IPS-18c (cell line): ENCODE results near the gene EVC.

ENCODE experiments used
- H3K4me3 ChIP-seq: 2 replicates; pipeline ENCODE4 v1.7.0; 2013; ENCODE audit warnings: low read depth, mild to moderate bottlenecking, low read length, moderate library complexity; ENCODE audit not compliant: insufficient read depth
- H3K9me3 ChIP-seq: one replicate; pipeline ENCODE4 v1.6.1; 2013; ENCODE audit warnings: mild to moderate bottlenecking, low read length, moderate library complexity; ENCODE audit not compliant: control insufficient read depth, insufficient read depth

EVC gene

DNA sequence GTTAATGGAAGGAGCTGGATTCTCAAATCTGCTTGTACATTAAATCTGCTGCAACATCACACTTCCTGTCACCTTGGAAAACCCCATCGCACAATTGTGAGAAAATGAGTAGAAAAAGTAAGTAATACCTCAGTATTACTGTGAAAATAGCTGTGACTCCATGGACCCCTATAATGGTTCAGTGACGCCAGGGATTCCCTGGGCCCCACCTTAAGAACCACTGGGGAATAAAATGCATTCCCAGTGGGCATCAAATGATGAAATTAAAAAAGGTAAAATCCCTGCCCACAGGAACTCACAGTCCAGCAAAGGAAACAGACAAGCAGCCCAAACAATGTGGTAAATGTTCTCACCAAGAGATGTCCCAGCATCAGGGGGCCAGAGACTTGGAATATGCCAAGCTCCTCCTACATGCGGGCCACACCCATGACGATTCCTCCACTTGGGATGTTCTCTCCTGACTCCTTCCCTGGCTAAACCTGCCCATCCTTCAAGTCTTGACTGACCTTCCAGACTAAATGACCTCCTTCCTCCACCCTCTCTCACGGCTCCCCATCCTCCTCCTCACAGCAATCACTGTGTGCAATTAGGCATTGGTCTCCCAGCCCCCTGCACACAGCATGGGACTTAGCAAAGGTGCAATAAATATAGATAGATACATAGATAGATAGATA, 5.2 kb upstream of the EVC start:
- H3K4me3 ChIP-seq, result no peak overlapping the region
- H3K9me3 ChIP-seq, result no peaks in the 10 kb centered on the region

DNA sequence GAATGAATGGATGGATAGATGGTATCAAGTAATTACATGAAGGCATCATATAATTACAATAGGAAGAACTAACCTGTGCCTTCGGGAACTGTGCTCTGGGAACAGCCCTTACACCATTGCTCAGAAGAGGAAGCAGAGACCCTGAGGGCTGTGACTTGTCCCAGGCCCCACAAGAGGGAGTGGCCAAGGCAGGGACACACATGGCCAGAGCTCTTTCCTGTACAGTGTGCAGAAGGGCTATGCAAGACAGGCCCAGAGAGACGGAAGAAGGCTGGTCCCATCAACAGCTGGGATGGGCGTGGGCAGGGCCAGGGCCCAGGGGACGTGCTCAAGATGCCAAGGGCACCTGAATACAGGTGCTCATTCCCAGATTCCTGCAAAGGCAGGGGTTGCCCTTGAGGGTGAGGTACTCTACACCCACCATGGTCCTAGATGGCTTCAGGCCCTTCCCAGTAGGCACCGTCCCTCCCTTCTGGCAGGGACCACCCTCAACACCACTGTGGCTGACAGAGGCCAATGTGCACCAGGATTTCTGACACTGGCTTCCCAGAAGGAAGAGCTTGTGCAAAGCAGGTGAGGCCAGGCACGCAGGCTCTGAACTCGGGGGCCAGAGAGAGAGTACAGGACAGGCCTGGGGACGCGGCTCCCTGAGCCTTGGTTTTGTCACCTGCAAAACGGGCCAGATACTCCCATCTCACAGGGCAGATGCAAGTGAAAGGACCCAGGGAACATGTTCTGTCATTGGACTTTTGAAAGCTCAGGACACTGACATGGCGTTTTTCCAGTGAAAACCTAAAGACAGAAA, 4.3 kb upstream of the EVC start:
- H3K4me3 ChIP-seq, result no peak overlapping the region

DNA sequence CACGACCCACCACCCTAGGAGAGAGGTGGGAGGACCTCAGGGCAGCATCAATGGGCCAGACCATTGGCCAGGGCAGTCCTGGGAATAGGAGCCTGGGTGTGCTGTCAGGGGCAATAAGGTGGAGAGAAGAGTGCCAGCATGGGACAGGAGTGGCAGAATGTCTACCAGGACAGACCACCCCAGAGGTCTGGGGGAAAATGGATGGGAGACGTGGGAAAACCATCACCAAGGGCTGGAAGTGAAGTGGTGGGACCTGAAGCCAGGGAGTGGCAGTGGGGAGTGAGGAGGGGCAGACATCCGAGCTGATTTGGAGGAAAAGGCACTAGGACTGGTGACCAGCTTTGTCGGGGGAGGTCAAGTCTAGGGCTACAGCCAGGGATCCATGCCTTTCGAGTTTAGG, 3.6 kb upstream of the EVC start:
- Histone ChIP-seq H3K9me3 (no peaks in the 10 kb centered on the region), H3K4me3 (peak overlapping the region; percentile 78)

More for the DNA sequence above, 4.3 kb upstream of the EVC start:
- H3K9me3 ChIP-seq, result no peaks in the 10 kb centered on the region

DNA sequence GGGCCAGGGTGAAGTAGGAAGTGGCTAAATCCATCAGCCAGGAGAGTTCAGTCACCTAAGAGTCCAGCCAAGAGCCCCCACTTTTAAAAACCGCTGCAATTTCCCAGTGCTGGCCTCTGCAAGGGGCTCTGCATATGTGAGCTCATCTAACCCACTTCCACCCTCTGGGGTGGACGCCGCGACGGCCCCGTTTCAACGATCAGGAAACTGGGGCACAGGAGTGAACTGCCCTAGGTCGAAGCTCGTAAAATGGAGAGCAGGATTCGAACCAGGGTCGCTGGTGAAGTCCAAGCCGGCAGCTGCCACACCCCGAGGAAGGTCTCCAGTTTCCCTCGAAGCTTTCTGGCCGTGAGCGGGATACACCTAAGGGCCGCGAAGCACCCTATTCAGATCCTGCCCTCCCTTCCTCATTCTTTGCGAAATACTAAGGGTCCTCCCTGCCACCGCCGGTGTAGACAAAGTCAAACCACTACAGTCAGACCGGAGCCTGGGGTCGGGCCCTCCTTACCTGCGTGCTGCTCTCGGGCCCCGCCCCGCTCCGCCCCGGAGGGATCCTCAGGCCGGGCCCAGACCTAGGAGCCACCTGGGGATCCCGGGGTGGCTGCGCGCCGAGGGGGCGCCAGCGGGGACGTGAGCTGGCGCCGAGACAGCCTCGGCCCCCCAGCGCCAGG, 3.1 kb upstream of the EVC start:
- H3K4me3 ChIP-seq, result peak overlapping the region; percentile 78
- H3K9me3 ChIP-seq, result no peaks in the 10 kb centered on the region

DNA sequence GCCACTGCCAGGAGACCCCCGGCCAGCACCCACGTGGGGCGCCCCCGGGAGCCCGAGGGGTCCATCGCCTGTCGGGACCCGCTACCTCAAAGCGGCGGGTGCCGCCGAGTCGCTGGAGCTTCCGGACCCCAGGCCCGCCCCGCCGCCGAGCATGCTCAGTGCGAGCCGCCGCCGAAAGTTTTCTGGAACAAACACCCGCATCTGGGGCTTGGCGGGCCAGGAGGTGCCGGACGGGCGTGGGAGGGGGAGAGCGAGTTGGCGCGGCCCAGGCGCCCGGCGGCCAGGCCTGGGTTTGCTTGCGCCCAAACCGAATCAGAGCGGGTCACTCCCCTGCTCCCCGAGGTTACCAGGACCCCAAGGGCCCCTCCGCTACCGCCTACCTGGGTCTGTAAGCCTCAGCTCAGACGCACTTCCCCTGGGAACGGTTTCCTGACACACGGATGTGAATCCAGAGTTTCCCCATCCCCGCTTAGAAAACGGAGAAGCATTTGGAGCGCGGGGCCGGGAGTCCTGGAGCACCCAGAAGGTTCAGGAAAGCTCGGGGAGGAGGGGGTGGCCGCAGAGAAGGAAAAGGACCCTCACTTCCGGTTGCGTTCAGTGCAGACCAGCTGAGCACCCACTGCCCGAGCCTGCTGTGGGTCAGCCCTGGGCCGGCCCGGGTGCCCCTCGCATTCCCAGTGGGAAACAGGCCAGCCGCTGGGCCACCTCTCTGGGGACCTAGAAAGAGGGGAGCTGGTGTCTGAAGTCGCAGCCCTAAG, 2.4 kb upstream of the EVC start, which contains the start of gene EVC2:
Gene EVC2 (minus strand): TSS at position 111 of the 758 bp plus-strand sequence. CDS start 46 bp downstream, at position 65.
- Histone ChIP-seq H3K4me3 (peak within 1 kb of the TSS; percentile 78), H3K9me3 (no peaks in the 10 kb centered on the region)

DNA sequence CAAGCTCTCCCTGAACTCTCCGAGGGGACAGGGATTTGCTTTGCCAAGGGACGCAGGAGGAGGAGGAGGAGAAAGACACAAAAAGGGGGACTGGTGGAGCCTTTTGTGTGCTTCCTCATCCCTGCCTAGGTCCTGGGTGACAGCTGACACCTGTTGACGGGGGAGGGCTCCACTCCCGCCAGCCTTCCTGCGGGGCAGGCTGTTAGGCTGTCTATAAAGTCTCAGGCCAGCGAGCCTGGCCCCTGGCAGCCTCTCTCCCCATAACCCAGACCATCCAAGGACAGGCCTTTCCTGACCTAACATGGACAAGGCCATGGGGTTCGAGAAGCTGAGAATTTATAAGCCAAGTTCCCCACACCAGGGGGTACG, 1.8 kb upstream of the EVC start:
- Histone ChIP-seq H3K9me3 (no peaks in the 10 kb centered on the region), H3K4me3 (peak overlapping the region; percentile 78; the same call in 1 of the 2 replicates)

DNA sequence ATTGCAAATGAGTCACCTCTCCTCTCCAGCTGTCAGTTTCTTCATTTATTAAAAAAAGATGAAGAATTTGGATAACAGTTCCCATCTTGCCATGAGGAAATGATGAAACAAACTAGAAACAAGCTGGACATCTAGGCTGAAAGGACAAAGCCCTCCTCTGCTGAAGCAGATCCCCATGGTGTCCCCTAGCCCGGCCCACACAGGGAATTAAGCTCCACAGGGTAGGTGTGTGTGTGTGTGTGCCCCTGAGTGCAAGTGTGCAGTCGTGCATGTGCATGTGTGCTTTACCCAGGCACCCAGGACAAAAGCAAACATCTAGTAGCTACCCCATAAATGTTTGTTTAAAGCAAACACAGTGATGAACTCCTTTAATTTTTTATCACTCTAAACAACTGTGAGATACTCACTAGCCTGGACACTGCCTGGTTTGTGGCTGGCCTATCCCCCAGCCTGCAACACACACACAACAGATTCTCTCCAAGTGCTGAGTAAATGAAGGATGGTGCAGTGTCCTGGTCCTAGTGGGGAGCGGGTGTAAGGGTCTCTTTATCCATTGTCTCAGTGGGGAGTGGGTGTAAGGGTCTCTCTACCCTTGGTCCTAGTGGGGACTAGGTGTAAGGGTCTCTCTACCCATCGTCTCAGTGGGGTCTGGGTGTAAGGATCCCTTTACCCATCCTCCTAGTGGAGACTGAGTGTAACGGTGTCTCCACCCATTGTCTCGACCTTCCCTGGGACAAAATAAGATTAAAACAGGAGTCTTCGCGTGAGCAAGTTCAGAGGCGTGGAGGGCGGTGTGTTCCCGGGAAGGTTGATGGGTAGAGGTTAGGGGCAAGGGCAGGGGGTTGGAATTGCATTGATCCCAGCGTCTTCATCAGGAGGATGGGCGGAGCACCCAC, 688 bp upstream of the EVC start:
- H3K4me3 ChIP-seq, result peak overlapping the region; percentile 42; the same call in 1 of the 2 replicates
- H3K9me3 ChIP-seq, result no peaks in the 10 kb centered on the region

DNA sequence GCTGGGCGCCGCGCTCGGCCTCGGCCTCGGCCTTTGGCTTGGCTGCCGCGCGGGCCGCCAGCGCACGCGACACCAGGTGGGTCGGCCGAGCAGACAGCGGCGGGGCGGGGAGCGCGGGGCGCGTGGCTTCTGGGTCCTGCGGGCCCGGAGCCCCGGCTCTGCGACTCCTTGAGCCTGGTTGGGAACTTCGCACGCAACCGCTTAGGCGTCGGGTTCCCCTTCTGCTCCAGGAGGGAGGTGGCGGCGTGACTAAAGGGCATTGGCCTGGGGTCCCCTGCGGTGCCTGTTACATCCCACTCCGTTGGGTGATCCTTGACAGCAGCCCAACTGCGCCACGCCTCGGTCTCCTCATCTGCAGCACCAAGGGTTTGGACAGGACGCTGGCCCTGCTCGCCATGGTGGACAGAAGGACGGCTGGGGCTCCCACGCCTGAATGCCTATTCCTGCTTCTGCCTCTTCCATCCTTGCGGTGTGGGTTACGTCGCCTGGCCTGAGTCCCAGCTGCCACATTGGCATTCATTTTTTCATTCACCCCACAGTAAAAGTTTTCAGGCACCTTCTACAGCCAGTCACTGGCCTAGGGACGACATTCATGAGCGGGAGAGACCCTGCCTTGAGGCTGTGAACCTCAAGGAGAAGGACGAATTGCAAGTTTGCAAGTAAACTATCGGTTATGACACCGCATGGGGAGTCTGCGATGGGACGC, 631 bp downstream of the EVC start:
- Histone ChIP-seq H3K4me3 (peak overlapping the region; percentile 59), H3K9me3 (no peaks in the 10 kb centered on the region)

DNA sequence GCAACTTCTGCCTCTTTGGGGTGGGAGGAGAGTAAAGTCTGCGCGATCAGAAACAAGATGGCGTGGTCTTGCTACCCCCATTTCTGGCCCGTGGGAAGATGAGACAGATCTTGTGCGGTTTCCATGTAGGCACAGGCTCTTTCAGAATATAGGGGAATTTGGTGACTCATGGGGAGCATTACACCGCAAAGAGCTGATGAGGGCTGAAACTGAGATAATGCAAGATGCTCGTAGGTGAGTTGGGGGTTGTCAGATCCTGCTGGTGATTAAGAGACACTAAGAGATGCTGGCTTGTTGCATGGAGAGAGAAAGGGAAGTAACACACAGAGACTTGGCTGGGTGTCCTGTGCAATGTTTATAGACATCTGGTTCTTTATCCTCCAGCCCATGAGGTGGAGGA, 1.5 kb downstream of the EVC start:
- Histone ChIP-seq H3K9me3 (no peaks in the 10 kb centered on the region), H3K4me3 (no peak overlapping the region)

DNA sequence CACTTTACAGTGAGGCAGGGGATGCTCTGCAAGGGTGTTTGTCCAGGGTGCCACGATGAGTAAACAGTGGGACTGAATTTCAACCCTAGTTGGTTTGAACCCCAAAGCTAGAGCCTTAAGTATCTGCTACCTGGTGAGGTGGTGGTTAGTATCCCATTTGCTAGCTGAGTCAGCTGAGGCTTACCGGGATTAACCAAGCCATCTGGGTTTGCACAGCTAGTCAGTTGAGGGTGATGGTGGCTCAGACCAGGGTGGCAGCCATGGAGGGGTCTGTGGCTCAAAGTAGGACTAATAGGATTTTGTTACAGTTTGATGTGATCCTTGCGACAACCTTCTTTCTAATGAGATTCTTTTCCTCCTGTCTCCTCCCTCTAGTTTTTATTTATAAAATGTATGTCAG, 1.9 kb downstream of the EVC start:
- no peaks in the 10 kb centered on the region for H3K9me3 ChIP-seq
- no peak overlapping the region for H3K4me3 ChIP-seq

DNA sequence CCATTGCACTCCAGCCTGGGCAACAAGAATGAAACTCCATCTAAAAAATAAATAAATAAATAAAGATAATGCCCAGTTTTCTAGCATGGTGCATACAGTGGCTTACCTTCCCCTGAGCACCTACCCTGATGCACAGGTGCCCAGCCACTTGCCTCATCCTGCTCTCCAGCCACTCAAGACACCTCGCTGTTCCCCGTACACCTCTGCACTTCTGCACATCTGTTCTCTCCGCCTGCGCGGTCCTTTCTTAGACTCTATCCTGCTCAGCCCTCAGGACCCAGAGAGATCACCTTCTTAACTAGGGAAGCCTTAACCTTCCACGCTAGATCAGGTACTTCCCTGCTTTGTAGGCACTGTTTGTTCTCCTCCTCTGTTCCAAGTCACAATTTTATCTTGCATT, 2.9 kb downstream of the EVC start:
- no peaks in the 10 kb centered on the region for H3K9me3 ChIP-seq
- H3K4me3 ChIP-seq, result no peak overlapping the region

DNA sequence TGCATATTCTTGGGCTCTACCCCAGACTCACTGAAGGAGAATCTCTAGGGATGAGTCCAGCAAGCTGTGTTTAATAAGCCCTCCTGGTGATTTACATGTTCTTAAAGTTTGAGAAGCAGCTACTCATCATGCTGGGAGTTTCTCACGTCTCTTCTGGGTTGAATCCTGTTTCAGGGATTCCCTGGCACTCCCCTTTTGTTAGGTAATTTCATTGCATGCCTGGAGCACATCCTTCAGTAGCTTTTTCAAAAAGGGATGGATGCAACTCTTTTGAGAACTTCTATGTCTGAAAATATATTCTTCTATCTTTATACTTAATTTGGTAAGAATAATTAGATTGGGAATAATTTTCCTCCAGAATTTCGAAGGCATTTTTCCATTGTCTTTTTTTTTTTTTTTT, 4.4 kb downstream of the EVC start:
- Histone ChIP-seq H3K9me3 (no peaks in the 10 kb centered on the region), H3K4me3 (no peak overlapping the region)

DNA sequence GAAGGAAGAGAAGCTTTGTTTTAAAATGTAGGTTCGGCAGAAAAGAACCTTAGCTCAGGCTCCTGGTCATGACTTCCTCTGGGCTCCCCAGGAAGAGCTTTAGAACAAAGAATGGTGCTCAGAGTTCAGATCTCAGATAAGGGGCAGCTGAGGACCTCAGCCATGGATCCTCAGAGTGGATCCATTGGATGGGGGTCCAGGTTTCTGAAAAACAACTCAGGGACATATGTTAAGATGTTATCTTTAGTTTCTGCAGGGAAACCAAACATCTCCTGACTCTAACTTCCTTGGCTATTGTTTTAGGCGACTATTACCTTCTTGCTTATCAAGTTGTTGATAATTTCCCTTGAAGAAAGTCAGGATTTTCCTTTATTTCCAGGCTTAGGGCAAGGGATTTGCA, 5.4 kb downstream of the EVC start:
- Histone ChIP-seq H3K4me3 (no peak overlapping the region), H3K9me3 (no peaks in the 10 kb centered on the region)

DNA sequence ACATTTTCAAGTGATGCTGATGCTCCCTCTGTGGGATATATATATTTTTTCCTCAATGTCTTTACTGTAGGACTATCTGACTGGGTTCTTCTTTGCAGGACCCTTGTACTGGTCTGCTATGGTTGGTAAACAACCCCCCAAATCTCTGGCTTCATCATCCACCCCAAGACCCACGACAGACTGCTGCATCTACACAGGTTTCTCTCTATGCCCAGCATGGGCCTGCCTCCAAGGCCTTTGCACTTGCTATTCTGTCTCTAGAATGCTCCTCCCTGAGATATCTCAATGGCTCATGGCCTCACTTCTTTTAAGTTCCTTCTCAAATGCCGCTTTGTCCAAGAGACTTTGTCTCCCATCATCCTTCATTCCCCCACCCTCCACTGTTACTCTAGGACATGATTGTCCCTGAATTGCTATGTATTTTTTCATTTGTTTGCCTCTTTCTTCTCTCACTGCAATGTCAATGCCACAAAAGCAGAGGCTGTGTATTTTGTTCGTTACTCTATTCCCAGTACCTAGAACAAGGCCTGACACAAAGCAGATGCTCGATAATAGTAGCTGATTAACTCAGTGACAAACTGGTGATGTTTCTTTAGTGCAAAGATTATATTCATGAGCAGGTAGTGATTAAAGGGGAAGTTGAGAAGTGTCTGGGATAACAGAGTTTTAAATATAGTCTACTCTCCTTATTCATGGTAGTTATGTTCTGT, 6.6 kb downstream of the EVC start:
- H3K9me3 ChIP-seq, result no peaks in the 10 kb centered on the region
- H3K4me3 ChIP-seq, result no peak overlapping the region

DNA sequence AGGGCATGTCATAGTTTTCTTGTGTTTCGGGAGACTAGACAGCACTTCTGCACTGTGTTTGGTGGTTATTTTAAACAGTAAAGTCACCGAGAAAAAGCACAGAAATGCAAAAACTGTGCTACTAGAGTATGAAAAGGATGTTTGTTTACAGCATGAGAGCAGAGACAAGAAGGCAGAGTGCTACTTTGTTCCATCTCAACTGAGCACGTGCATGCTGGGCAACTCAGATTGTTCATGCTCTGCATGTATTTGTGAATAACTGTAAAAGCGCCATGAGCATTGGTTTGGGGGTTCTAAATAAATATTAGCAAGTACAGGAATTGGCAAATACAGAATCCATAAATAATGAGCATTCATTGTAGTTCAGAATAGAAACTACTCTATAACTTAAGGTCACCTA, 7.4 kb downstream of the EVC start:
- no peak overlapping the region for H3K4me3 ChIP-seq
- no peaks in the 10 kb centered on the region for H3K9me3 ChIP-seq
